Naive thymus-derived CD4-positive, alpha-beta T cell (primary cell): ENCODE data around the gene BPGM. TPM values are rescaled to one million over a fixed set of nuclear protein-coding genes. Genes with fewer than 3 reads are reported as not detected.

Experiments
- ATAC-seq: fragments of 150-1000 bp; cut with Tn5 transposase; 2 replicates; pipeline ENCODE4 v1.10.0; 2021; ENCODE audit warnings: mild to moderate bottlenecking, moderate library complexity
- CTCF ChIA-PET: fragments of 350-600 bp; sonication (Branson Sonifier 250); formaldehyde crosslinking; loops from one replicate; lab custom pipeline; 2021; ENCODE audit warnings: antibody characterized with exemption; lab: Charles Lee
- POLR2A ChIA-PET: fragments of 350-600 bp; sonication (Branson Sonifier 250); formaldehyde crosslinking; loops from one replicate; lab custom pipeline; 2021; ENCODE audit warnings: antibody characterized with exemption, inconsistent platforms; lab: Charles Lee
- DNase-seq, 9 donors: peaks; one replicate each; pipeline versions ENCODE4 v3.0.0 to v3.0.0-alpha.2; 2020 to 2022; ENCODE audit warnings: mixed read lengths in 1 of 9
- H3K27ac ChIP-seq: one replicate; pipeline ENCODE4 v1.7.0; 2013; ENCODE audit warnings: mild to moderate bottlenecking, low read depth, low read length, moderate library complexity
- H3K27me3 ChIP-seq, 2 donors: one replicate each; pipeline ENCODE4 v1.7.0; 2013; ENCODE audit warnings: low read length in 2 of 2, mild to moderate bottlenecking in 2 of 2, moderate library complexity in 2 of 2; ENCODE audit not compliant: control insufficient read depth in 2 of 2, insufficient read depth in 2 of 2
- H3K36me3 ChIP-seq, 3 experiments: 1 replicate in 2 of 3; 2 replicates in 1 of 3; pipeline ENCODE4 v1.7.0; 2013; ENCODE audit warnings: low read length in 3 of 3, mild to moderate bottlenecking in 3 of 3, moderate library complexity in 1 of 3; ENCODE audit not compliant: insufficient read depth in 3 of 3, control insufficient read depth in 2 of 3
- H3K4me1 ChIP-seq, 2 donors: one replicate each; pipeline ENCODE4 v1.7.0; 2013; ENCODE audit warnings: low read length in 2 of 2, mild to moderate bottlenecking in 2 of 2, moderate library complexity in 1 of 2; ENCODE audit not compliant: control insufficient read depth in 2 of 2, insufficient read depth in 2 of 2
- H3K4me3 ChIP-seq: 2 replicates; pipeline ENCODE4 v1.7.0; 2013; ENCODE audit warnings: mild to moderate bottlenecking, low read length
- H3K9me3 ChIP-seq, 3 experiments: 1 replicate in 2 of 3; 2 replicates in 1 of 3; pipeline ENCODE4 v1.7.0; 2013; ENCODE audit warnings: low read length in 3 of 3; ENCODE audit not compliant: control insufficient read depth in 2 of 3
- H3K27ac Mint-ChIP-seq, 9 donors: one replicate each; pipeline ENCODE4 v1.8.0; 2020 to 2022; ENCODE audit warnings: mixed read lengths in 9 of 9, mild to moderate bottlenecking in 8 of 9, moderate library complexity in 5 of 9, inconsistent platforms in 2 of 9
- H3K27me3 Mint-ChIP-seq, 5 donors: one replicate each; pipeline ENCODE4 v1.8.0; 2021 to 2022; ENCODE audit warnings: mixed read lengths in 5 of 5, mild to moderate bottlenecking in 1 of 5
- H3K36me3 Mint-ChIP-seq, 5 donors: one replicate each; pipeline ENCODE4 v1.8.0; 2020 to 2022; ENCODE audit warnings: mixed read lengths in 5 of 5, mild to moderate bottlenecking in 3 of 5, inconsistent platforms in 1 of 5
- H3K4me1 Mint-ChIP-seq, 7 donors: one replicate each; pipeline ENCODE4 v1.8.0; 2020 to 2022; ENCODE audit warnings: mixed read lengths in 7 of 7, mild to moderate bottlenecking in 3 of 7, inconsistent platforms in 1 of 7
- H3K4me3 Mint-ChIP-seq, 10 donors: one replicate each; pipeline ENCODE4 v1.8.0; 2020 to 2022; ENCODE audit warnings: mild to moderate bottlenecking in 10 of 10, mixed read lengths in 10 of 10, moderate library complexity in 6 of 10, inconsistent platforms in 2 of 10
- H3K9me3 Mint-ChIP-seq, 11 donors: one replicate each; pipeline ENCODE4 v1.8.0; 2020 to 2022; ENCODE audit warnings: mixed read lengths in 11 of 11, mild to moderate bottlenecking in 4 of 11, inconsistent platforms in 1 of 11, moderate library complexity in 1 of 11
- intact Hi-C, 2 donors: fragments of 100-400 bp; cut with micrococcal nuclease; formaldehyde crosslinking; loops; one replicate each; pipeline ENCODE4 v1.15.1; 2023
- polyA plus RNA-seq, 2 donors: library from polyadenylated mRNA; unstranded; fragments of 300-500 nt; fragmentation: Illumina TruSeq; gene quantifications; one replicate each; pipeline ENCODE4 v1.2.3, GENCODE V29; 2021
- total RNA-seq, 6 experiments: library from RNA in 5 of 6; stranded (reverse) in 5 of 6; gene quantifications; 1 replicate in 5 of 6; 2 replicates in 1 of 6; pipeline ENCODE4 v1.2.3 and lab custom pipeline; 2021 to 2026

The BPGM gene
- total RNA-seq (10 to 100 TPM; 12.7 to 19.2 (median 14.2) TPM), polyA plus RNA-seq (10 to 100 TPM; 28.9 to 33.9 TPM), total RNA-seq (lab: John Stamatoyannopoulos, UW) (77.9 reads per million, percentile 80 among the genes with 10 or more reads in this experiment)

DNA sequence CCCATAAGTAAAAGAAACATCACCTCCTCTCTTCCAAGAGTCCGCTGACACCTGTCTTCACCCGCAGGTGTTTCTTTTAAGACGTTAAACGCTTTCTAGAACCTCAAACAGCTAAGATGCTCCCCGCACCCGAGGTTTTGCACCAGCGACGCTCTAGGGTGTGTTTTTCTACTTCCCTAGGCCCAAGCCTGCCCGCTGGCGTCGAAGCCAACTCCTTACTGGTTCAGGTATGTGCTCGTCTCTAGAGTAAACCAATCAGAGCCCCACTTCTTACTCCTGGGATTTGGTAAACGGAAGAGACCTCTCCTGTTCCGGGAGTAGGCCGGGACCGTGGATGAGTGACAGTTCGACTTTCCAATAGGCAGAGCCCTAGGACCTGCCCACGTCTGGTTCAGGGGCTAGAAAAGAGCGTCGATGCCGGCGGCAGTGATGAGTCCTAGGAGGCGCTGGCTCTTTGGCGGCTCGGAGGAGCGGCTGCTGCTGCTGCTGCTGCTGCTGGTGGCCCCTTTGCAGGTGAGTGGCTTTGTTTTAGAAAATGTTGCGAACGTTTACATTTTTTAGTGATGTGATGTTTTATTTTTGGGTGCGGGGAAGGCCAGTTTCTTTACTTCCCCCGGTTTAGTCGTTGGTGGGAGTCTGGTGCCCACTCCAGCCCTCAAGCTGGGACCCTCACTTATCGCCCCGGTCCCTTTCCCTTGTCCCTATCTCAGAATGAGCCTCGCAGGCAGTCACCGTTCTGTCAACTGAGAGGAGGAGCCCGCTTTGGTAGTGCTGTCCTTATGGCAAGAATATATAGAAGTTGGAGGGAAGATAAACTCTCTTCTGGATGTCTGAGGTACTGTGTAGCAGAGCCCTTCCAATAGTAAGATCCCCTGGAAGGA lies at the start of gene BPGM:
BPGM (plus strand) TSS at position 429 of the 881 bp plus-strand sequence. CDS start 14,655 bp downstream, outside the sequence.
- peak within 1 kb of the TSS; percentile 88 for H3K4me3 ChIP-seq

DNA sequence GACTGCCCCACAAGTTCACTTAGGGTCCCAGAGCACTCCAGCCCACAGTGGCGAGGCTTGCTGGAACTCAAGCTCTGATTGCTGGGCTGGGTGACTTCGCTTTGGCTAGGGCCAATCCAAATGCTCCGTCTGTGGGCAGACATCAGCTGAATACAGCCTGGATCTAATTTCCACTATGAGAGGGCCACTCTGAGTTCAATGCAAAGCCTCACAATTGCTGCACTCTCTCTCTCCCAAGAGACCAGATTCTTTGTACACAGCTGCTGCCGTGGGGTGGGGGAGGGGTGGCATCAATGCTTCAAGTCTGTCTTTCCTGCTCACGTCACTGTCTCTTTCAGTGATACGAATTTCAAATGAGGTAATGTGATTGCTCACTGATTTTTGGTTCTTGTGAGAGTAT lies 47.3 kb upstream of the BPGM start:
- no peak overlapping the region for H3K27ac Mint-ChIP-seq
- DNase-seq = no peak
- Histone ChIP-seq H3K36me3 (no peaks in the 10 kb centered on the region), H3K9me3 (peaks cover 0 to 4% (median 0%) of the 10 kb centered on the region in 3 experiments), H3K4me3 (no peak overlapping the region), H3K27ac (no peak overlapping the region), H3K4me1 (no peaks in the 10 kb centered on the region), H3K27me3 (no peaks in the 10 kb centered on the region)
- peaks cover 0 to 10% (median 6%) of the 10 kb centered on the region in 11 donors for H3K9me3 Mint-ChIP-seq
- peaks cover 0 to 22% (median 15%) of the 10 kb centered on the region in 5 donors for H3K27me3 Mint-ChIP-seq
- ChIA-PET POLR2A (no interaction called here), CTCF (interaction anchor here (1.0 kb wide), 1 partner anchor 8 kb away, joined by 4 read pairs; no protein-coding TSS in a partner anchor)
- no peak overlapping the region for H3K4me3 Mint-ChIP-seq
- no peaks in the 10 kb centered on the region for H3K4me1 Mint-ChIP-seq
- peaks cover 0 to 5% (median 0%) of the 10 kb centered on the region in 5 donors for H3K36me3 Mint-ChIP-seq
- no peak for ATAC-seq
- intact Hi-C loops = no loop called here

More for the DNA sequence above, at the start of gene BPGM:
- no peaks in the 10 kb centered on the region for H3K9me3 ChIP-seq
- peaks cover 0 to 7% (median 0%) of the 10 kb centered on the region in 11 donors for H3K9me3 Mint-ChIP-seq
- CTCF ChIA-PET = interaction anchor here (0.7 to 3.0 kb wide), 11 partner anchors 12 to 339 kb away, joined by 3 to 32 read pairs (median 4); partner anchors contain the start of gene AGBL3
- no peaks in the 10 kb centered on the region for H3K27me3 Mint-ChIP-seq
- POLR2A ChIA-PET = interaction anchor here (0.6 to 8.1 kb wide), 36 partner anchors 7 to 563 kb away, joined by 3 to 154 read pairs (median 4); partner anchors contain the start of genes AGBL3, CYREN and TMEM140
- peaks cover 21 to 45% (median 38%) of the 10 kb centered on the region in 7 donors for H3K4me1 Mint-ChIP-seq
- DNase-seq (peak; percentile 81 to 100 (median 98)), ATAC-seq (peak; percentile 97)
- H3K36me3 ChIP-seq = no peaks in the 10 kb centered on the region
- peaks cover 19 to 35% of the 10 kb centered on the region in 2 donors for H3K4me1 ChIP-seq
- no peaks in the 10 kb centered on the region for H3K27me3 ChIP-seq
- H3K27ac Mint-ChIP-seq = no peak within 1 kb of the TSS
- H3K36me3 Mint-ChIP-seq = peaks cover 4 to 15% (median 9%) of the 10 kb centered on the region in 5 donors
- H3K27ac ChIP-seq = peak within 1 kb of the TSS; percentile 85
- no peak within 1 kb of the TSS for H3K4me3 Mint-ChIP-seq
- intact Hi-C loops = loop anchor here (1.0 to 5.0 kb wide), 25 partner anchors 8 to 1564 kb away; partner anchors contain the start of genes AGBL3 (in 2 of the 2), AKR1B1 (in 2 of the 2), CNOT4 (in 2 of the 2) and CYREN (in 2 of the 2)

DNA sequence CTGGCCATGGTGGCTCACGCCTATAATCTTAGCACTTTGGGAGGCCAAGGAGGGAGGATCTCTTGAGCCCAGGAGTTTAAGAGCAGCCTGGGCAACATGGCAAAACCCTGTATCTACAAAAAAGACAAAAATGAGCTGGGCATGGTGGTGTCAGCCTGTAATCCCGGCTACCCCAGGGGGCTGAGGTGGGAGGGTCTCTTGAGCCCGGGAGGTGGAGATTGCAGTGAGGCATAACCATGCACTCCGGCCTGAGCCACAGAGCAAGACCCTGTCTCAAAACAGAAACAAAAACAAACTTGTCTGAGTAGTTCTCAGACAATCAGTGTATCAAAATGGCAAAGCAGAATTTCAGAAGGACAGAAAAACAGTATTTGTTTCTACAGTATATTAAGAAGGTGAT lies 45.2 kb upstream of the BPGM start:
- Histone ChIP-seq H3K27me3 (no peaks in the 10 kb centered on the region), H3K4me1 (no peaks in the 10 kb centered on the region), H3K27ac (no peak overlapping the region), H3K9me3 (peaks cover 0 to 4% (median 0%) of the 10 kb centered on the region in 3 experiments), H3K36me3 (no peaks in the 10 kb centered on the region), H3K4me3 (no peak overlapping the region)
- DNase-seq = no peak
- ATAC-seq = no peak
- peaks cover 0 to 5% (median 0%) of the 10 kb centered on the region in 5 donors for H3K36me3 Mint-ChIP-seq
- peaks cover 2 to 4% (median 3%) of the 10 kb centered on the region in 7 donors for H3K4me1 Mint-ChIP-seq
- H3K9me3 Mint-ChIP-seq = peaks cover 0 to 10% (median 5%) of the 10 kb centered on the region in 11 donors
- intact Hi-C loops = no loop called here
- POLR2A ChIA-PET = no interaction called here
- H3K27ac Mint-ChIP-seq = no peak overlapping the region
- H3K4me3 Mint-ChIP-seq = no peak overlapping the region
- CTCF ChIA-PET = interaction anchor here (0.6 kb wide), 1 partner anchor 44 kb away, joined by 5 read pairs; no protein-coding TSS in a partner anchor
- peaks cover 2 to 31% (median 20%) of the 10 kb centered on the region in 5 donors for H3K27me3 Mint-ChIP-seq

DNA sequence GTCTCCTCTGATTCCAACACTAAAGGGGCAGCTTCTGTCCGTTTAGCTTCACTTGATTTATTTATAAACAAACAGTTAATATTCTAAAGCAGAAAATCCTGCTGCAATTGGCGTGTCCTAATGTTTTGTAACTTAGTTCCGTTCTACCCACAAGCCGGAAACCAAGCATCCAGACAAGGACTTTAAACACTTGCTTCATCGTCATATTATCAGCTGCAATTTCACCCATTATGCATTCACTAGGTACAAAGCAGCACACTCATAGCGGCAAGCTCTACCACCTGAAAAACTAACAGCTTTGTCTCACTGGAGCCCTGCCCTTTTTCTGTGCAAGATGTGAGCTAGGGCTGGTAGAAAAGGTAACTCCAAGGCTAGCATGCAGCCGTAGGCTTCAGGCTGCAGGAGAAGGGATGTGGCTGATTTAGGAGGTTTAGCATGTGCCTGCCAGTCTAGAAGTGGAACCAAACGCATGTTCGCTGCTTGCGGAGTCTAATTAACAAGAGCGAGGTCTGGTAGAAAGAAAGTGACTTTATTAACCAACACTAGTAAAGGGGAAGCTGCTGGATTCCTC lies 43.7 kb upstream of the BPGM start:
- peaks cover 0 to 4% (median 0%) of the 10 kb centered on the region in 3 experiments for H3K9me3 ChIP-seq
- CTCF ChIA-PET = interaction anchor here (0.7 to 4.8 kb wide), 2 partner anchors 170 to 352 kb away, joined by 4 to 22 read pairs; no protein-coding TSS in a partner anchor
- POLR2A ChIA-PET = no interaction called here
- peaks cover 4 to 6% (median 5%) of the 10 kb centered on the region in 7 donors for H3K4me1 Mint-ChIP-seq
- H3K9me3 Mint-ChIP-seq = peaks cover 0 to 10% (median 5%) of the 10 kb centered on the region in 11 donors
- no peaks in the 10 kb centered on the region for H3K27me3 ChIP-seq
- H3K4me3 Mint-ChIP-seq = peak overlapping the region in 6 of 10 donors; percentile 11 to 65 (median 32)
- no peaks in the 10 kb centered on the region for H3K36me3 ChIP-seq
- no peaks in the 10 kb centered on the region for H3K4me1 ChIP-seq
- H3K4me3 ChIP-seq = no peak overlapping the region
- H3K27ac ChIP-seq = no peak overlapping the region
- intact Hi-C loops = no loop called here
- H3K36me3 Mint-ChIP-seq = peaks cover 0 to 5% (median 0%) of the 10 kb centered on the region in 5 donors
- peaks cover 4 to 47% (median 26%) of the 10 kb centered on the region in 5 donors for H3K27me3 Mint-ChIP-seq
- peak overlapping the region in 1 of 9 donors; percentile 41 for H3K27ac Mint-ChIP-seq
- ATAC-seq (peak; percentile 46), DNase-seq (peak in 6 of 9 donors; percentile 2 to 17 (median 7))

DNA sequence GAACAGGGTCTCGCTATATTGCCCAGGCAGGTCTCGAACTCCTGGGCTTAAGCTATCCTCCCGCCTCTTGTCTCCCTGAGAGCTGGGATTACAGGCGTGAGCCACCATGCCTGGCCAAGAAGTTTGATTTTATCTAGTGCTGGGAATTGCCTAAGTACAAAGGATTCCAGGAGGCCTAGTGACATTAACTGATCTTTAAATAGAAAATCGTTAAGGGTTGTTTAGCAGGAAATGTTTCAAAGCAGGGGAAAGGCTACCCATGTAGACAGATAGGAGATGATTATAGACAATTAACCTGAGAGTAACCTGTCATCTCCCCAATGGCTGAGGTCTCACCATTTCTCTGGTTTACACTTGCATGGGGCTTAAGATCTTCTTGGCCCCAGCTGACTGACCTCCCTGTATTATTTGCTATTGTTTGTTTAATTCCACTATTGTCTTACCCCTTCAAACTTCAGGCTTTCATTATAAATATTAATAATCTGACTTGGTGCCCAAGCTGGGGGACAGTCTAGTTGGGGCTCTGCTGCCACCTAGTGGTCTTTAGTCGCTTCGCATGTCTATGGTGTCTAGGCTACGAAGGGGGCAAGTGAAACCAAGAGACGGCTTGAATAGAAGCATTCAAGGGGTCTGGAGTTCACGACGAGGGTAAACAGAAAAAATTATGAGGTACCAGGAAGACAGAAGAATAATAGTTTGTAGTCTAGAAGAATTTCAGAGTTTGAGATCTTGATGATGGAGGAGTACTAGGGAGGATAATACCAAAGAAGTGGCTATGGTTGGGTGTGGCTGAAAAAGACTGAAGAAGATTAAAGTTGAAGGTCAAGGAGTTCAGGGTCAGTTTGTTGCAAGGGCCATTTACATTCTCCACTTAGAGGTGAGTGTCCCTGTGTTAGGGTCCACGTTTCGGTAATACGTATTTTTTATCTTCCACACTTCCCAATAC lies 40.4 kb upstream of the BPGM start:
- Histone ChIP-seq H3K4me3 (no peak overlapping the region), H3K9me3 (no peaks in the 10 kb centered on the region), H3K4me1 (no peaks in the 10 kb centered on the region), H3K27ac (no peak overlapping the region), H3K36me3 (no peaks in the 10 kb centered on the region), H3K27me3 (no peaks in the 10 kb centered on the region)
- peak overlapping the region in 9 of 10 donors; percentile 6 to 85 (median 61) for H3K4me3 Mint-ChIP-seq
- peak overlapping the region in 1 of 9 donors; percentile 80 for H3K27ac Mint-ChIP-seq
- H3K36me3 Mint-ChIP-seq = no peaks in the 10 kb centered on the region
- H3K27me3 Mint-ChIP-seq = peaks cover 4 to 48% (median 22%) of the 10 kb centered on the region in 5 donors
- peaks cover 4 to 6% (median 5%) of the 10 kb centered on the region in 7 donors for H3K4me1 Mint-ChIP-seq
- ATAC-seq (peak; percentile 92), DNase-seq (peak; percentile 20 to 64 (median 50))
- ChIA-PET POLR2A (no interaction called here), CTCF (interaction anchor here (0.6 to 4.8 kb wide), 6 partner anchors 8 to 309 kb away, joined by 3 to 22 read pairs (median 4); no protein-coding TSS in a partner anchor)
- intact Hi-C loops = loop anchor here (1.0 to 2.0 kb wide), 5 partner anchors 59 to 348 kb away; no protein-coding TSS in a partner anchor
- no peaks in the 10 kb centered on the region for H3K9me3 Mint-ChIP-seq
